HG02970 (cell line): ENCODE data around the gene ANKMY1.
"Not testable (repeated sequence)": the region's sequence is repeated elsewhere in the genome, so short reads cannot be mapped to it uniquely, and the experiment has no call there.

Source experiments
- ATAC-seq: cut with Tn5 transposase; IDR thresholded peaks from one replicate; pipeline ENCODE4 v1.9.1; 2021; ENCODE audit warnings: mild to moderate bottlenecking, moderate library complexity, moderate number of reproducible peaks; ENCODE audit not compliant: unreplicated experiment, low FRiP score

Gene ANKMY1

DNA sequence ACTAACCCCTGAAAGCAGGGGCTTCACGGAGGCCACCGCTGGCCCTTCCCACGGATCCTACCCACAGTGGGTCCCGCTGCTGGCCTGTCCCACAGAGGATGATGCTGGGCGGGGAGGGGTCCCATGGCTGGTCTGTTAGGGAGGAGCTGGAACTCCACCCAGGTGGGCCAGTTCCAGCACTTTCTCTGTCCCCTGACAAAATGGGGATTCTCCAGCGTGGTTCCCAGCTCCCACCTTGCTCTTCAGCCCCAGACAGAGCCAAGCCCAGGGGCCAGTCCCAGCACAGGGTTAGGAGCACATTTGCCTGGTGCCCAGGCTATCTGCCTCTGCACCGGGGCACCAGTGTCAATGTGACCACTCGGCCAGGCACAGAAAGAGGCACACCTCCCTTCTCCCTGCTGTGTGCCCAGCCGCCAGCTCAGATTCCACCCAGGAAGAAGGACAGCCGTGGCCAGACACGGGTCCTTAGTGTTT, 50.0 kb downstream of the ANKMY1 start:
- no peak for ATAC-seq

DNA sequence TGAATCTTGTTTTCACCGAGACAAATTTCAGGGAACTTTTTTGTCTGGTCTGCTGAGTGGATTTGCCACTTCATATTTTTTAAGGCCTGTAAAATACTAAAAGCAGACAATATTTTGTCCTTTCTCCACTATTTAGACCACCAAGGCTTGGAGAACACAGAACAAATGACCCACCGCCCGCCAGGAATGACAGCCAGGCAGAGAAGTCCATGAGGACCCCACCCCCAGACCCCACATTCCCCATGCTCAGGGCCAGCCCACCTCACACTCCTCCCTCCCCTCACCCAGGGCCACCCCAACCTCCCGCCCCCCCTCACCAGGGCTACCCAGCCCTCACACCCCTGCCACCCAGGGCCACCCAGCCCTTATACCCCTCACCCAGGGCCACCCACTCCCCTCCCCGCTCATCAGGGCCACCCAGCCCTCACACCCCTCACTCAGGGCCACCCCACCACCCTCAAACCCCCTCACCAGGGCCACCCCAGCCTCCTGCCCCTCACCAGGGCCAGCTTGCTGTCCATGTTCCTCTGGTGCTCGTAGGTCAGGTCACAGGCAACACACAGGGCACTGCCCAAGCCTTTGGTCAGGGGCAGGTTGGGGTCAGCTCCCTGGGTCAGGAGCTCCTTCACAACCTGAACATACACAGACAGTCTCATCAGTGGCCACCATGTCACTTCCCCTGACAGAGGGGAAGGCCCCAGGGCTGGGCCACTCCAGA, 50.6 kb downstream of the ANKMY1 start:
- ATAC-seq: no peak

DNA sequence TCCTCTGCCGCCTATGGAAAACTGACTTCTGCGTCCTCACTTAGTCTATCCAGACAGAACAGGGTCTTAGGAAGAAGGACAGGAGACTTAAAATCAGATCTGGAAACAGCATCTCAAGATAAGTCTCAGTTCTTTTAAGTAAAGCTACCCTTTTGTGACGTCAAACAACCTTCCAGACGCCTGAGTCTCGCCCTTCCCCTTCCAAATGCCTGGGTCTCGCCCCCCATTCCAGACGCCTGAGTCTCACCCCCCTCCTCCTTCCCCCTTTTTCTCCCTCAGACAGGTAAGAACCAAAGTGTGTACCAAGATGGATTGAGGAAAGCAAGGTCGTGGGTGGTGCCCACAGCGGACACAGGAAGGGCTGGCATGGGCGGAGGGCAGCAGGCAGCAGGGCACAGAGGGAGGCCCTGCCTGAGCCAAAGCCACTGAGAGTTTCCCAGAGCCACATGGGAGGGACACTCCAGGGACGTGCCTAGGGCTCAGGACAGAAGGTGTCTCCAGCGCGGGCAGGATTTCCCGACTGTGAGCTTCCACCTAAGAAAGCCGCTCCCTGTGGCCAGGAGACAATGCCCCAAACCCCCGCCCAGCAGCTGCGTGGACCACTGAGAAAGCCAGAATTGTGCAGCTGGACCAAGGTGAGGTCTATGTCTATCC, 51.3 kb downstream of the ANKMY1 start:
- ATAC-seq: no peak

DNA sequence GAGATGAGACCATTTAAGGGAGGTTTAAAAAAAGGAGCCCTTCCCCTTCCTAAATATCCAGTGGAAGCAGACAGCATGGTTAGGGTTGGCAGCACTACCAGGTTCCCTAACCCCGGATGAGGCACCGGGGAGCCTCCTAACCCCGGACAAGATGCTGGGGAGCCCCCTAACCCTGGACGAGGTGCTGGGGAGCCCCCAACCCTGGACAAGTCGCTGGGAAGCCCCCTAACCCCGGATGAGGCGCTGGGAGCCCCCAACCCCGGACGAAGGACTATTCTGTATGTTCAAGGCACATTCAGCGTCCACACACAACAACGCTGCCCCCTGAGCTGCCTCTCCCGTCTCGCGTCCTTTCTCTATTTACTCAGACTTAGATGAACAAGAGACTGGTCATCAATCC, 51.9 kb downstream of the ANKMY1 start:
- ATAC-seq: no peak

DNA sequence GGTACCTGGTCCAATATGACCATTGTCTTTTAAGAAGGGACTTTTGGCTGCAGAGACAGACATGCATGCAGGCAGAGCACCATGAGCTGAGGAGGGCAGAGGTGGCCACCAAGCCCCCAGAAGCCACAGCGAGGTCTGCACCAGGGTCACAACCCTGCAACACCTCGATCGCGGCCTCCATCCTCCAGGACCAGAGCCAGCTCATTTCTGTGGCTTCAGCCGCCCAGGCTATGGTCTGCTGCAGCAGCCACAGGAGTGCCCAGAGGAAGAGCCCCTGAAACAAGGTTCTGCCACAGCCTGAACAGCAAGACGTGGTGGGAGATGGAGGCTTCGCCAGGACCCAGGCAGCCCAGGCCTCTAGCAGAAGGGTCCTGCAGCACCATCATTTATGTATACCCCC, 53.9 kb downstream of the ANKMY1 start:
- no peak for ATAC-seq

DNA sequence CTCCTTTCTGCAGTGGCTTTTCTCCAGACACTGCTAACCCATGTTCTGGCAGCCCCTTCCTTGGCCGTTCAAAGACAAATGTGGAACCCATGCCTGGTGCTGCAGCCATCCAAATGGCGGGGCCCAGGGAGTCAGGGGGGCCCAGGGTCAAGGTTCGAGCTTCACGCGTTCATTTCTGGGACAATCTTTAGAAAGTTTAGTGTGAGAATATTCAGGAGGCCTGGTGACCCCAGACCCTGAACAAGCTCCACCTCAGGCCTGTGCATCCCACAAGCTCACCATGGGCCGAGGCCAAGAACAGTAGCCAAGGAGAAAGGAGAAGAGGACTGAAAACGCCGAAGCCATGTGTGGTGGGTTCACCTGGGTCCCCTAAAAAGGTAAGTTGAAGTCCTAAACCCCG, 54.4 kb downstream of the ANKMY1 start:
- no peak for ATAC-seq

DNA sequence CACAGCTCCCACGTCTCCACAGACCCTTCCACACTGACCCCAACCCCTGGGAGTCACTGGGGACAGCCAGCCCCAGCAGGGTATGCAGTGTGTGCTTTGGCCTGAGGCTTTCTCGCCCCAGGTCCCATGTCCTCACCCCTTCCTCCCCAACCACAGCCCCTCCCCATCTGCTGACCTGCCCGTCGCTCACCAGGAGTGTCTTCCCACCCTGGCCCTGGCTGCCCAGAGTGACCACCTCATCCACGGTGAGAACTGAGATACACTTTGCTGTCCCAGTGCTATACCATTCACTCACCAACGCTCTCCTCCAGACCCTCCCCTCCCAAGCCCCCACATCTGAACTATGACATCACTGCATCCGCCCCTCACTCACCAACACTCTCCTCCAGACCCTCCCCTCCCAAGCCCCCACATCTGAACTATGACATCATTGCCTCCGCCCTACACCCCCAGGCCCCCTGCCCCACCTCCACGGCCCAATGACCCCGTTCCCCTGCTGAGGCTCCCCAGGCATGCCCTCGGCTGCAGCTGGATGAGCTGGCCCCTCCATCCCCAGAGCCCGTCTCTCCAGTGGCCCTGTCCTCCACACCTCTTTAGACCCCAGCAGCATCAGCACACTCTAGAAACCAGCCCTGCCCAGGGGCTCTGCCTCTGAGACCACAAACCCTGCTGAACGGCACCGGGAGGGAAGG, 55.2 kb downstream of the ANKMY1 start:
- ATAC-seq: no peak

DNA sequence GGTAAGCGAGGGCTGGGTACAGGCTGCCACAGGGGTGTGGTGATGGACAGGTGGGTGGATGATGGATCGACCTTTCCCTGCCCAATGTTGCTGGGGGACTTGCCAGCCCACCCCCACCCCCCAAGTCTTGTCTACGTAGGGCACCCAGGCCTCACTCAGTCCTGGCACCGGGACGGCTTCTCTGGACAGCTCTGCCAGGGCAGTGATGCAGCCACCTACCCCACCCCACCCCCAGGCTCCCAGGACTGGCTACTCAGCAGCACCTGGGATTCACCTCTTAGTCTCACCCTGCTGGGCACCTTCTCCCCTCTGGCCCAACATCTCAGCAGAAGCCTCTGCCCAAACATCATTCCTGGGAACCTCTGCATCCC, 55.7 kb downstream of the ANKMY1 start:
- no peak for ATAC-seq

DNA sequence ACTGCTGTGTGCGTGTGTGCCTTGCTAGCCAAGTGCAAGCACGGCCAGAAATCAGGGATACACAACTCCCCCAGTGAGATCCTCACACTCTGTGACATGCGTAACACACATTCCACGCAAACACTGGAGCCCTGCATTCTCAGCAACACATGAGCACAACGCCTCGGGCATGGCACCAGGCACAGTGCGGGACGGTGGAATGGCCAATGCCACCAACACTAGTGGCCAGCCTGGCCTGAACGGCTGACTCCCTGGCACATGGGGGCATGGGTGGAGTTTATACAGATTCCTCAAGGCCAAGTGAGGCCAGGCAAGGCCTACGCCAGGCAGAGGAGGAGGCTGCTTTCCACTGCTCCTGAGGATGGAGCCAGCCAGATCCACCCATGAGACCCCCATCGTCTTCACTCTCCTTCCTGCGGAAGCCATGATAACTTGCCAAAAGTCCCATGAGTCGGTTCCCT, 56.2 kb downstream of the ANKMY1 start:
- ATAC-seq: no peak

DNA sequence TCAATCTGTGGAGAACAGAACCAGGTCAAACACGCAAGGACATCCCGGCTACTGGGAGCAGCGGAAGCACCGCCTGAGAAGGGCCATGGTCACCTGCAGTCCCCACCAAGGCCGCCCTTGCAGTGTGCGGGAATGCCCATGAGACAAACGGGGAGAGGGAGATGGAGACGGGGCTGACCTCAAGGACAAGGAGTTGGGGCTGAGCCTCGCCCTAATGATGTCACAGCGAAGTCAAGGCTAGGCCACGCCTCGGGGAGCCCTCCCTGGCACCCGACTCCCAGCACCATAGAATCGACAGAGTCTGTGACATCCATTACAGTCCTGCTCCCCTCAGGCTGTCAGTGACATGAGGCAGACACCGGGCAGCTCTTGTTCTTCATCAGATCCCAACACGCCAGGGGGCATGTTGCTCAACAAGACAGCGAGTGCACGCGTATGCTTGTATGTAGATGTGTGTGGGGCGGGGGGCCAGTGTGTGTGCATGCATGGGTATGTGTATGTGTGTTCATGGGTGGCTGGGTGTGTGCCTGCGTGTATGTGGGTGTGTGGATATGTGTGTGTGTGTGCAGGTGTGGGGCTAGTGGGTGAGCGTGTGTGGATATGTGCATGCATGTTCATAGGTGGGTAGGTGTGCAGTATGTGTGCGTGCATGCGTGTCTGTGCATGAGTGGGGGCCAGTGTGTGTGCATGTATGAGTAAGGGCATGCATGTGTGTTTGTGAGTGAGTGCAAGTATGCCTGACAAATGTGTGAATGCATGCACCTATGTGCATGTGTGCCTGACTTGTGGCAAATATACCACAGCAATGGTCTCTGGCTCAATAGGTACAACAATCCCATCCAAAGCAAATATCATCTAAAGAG, 57.0 kb downstream of the ANKMY1 start:
- no peak for ATAC-seq

DNA sequence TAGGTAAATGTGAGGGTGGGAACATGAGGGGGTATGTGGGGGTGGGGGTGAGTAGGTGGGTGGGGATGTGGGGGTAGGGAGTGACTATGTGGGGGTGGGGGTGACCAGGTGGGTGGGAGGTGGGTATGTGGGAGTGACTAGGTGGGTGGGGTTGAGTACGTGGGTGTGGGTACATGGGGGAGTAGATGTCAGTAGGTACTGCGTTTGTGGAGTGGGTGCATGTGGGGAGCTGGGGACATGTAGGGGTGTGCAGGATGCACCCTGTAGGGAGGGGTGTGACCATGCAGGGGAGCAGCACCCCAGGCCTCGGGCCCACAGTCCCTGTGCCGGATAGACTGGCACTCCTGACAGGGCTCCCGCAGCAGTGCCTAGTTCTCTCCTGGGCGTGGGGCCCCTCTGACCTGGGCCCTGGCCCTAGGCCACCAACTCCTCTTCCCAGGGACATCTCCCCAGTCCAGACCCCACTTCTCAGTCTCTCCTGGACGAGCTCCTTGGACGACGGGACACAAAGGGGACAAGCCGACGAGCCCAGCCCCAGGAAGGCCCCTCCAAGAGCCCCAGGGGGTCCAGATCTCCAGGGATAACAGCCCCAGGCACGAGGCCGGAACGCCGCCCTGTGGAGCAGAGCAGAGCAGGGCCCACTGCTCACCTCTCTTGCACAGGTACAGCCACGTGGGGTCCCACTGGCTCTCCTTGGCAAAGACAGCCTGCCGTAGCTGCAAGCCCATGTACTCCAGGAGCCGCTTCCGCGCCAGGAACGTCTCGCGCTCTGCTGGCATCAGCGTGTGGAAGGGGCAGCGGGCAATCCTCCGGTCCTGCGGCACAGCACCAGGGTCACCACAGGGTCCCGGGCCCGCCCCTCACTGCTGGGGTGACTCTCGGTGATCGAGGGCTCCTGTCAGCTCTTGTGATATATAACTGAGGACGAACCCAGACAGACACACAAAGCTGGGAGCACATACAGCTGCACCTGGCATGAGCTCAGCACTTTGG, 58.2 kb downstream of the ANKMY1 start:
- ATAC-seq: no peak

DNA sequence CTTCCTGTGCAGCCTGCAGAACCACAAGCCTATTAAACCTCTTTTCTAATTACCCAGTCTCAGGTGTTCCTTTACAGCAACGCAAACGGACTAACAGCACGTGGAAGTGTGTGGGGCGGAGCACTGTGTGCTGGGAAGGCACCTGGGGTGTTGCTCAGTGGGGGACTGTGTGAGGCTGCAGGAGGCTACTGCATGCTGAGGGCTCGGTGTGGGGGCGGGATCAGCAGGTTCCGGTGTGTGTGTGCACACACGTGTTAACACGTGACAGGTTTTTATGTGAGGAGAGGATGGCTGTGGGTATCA, 58.9 kb downstream of the ANKMY1 start:
- ATAC-seq: no peak

DNA sequence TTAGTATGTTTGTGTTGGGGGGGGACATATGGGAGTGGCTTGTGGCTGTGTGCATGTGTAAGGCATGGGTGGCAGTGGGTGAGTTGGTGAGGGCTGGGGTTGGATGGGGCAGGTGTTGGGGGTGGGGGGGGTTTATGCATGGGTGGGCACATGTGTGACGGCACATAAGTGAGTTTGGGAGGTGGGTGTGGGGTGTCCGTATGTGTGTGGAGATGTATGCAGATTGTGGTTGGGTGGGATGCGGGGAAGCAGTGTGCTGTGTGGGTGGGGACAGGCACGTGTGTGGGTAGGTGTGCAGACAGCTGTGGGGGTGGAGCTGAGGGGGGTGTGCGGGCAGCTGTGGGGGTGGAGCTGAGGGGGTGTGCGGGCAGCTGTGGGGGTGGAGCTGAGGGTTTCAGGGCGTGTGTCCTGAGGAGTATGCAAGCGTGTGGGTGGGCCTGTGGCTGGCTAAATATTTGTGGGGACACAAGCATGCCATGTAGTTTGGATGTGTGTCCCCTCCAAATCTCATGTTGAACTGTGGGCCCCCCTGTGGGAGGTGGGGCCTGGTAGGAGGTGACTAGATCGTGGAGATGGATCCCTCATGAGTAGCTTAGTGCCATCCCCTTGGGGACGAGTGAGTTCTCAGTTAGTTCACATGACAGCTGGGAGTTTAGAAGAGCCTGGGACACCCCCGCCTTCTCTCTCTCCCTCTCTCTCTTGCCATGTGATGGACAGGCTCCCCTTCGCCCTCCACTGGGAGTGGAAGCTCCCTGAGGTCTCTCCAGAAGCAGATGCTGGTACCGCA, 59.4 kb downstream of the ANKMY1 start:
- no peak for ATAC-seq

DNA sequence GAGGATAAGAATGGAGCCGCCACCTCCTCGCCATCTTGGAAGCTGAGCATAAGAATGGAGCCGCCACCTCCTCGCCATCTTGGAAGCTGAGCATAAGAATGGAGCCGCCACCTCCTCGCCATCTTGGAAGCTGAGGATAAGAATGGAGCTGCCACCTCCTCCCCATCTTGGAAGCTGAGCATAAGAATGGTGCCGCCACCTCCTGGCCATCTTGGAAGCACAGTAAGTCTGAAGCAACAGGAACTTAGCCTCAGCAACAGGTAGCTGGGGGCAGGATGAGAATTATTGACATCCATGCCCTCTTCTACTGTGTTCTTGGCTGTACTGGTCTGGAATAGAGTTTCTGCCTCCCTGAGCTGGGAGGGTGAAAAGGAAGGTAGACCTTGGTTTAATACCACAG, 60.7 kb downstream of the ANKMY1 start:
- ATAC-seq: not testable (repeated sequence)

DNA sequence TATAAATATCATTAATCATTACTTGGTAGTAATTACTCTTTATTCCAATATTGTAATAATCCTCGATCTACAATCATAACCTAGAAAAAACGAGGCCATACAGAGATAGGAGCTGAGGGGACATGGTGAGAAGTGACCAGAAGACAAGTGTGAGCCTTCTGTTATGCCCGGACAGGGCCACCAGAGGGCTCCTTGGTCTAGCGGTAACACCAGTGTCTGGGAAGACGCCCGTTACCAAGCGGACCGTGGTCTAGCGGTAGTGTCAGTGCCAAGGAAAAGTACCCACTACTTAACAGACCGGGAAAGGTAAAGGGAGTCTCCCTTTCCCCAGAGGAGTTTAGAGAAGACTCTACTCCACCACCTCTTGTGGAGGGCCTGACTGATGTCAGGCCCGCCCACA, 62.8 kb downstream of the ANKMY1 start:
- not testable (repeated sequence) for ATAC-seq

DNA sequence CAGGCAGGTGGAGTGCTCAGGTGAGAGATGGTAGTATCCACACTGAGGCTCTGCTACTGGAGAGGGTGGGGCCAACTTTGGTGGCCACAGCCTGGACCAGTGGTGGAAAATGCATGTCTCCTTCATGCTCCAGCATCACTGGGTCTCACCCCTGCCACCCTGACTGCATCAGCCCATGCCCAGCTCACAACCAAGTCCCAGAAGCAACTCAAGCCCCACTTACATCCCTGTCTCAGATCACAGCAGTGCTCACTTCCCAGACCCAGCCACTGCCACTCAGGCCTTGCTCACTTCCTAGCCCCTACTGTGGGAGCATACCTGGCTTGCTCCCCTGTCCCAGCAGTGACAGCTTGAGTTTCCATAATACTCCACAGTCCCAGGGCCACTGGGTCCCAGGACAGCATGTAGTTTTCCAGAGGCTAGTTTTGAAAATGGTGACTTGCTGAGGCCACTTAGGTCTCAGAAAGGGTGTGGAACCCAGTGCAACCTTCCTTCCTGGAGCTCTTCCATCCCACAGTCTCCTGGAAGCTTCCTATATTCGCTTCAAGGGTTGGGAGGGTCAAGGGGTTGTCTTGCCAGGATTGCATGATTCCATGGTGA, 63.5 kb downstream of the ANKMY1 start:
- no peak for ATAC-seq

DNA sequence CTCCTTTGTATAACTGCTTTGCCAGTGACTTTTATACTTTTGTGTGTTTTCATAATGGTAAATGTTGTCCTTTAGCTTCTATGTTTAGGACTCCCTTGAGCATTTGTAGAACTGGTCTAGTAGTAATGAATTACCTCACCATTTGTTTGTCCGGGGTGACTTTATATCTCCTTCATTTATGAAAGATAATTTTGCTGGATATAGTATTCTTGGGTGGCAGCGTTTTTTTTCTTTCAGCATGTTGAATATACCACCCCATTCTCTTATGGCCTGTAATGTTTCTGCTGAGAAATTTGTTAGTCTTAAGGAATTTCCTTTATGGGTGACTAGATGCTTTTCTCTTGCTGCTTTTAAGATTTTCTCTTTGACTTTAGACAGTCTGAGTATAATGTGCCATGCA, 66.3 kb downstream of the ANKMY1 start:
- ATAC-seq: no peak

DNA sequence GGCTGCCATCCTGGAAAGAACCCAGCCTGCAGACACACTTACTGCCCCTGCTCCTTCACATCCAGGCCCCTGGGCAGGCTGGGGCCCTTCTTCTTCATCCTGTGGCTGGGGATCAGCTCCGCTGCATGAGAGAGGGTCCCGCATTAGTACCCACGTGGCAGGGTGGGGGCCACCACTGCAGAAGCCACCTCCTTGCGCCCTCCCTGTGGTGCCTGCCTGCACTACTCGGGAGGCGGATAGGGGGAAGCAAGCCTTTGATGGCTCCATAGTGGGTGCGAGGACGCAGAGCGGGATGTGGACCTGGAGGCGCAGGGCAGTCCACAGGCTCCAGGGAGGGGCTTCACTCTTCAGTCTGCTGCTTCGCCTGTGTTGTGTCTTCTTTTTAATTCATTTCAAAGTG, 75.6 kb downstream of the ANKMY1 start:
- no peak for ATAC-seq

DNA sequence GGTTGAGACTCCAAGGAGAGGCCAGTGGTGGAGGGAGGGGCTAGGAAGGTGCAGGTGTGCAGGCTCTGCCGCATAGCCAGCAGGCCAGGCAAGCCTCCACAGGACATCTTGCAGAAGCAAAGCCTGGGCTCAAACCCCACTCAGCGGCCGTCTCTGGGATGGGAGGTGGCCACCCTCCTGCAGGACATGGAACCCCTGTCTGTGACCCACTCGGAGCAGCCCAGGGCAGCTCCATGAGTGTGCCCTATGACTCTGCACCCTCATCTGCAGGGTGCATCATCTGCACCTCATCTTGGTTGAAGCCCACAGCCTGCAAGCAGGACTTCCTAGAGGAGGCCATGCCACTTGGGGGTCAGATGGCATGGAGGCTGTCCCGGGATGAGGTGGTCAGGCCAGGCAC, 76.1 kb downstream of the ANKMY1 start:
- ATAC-seq: no peak
